PC-3 (cell line): ENCODE results near the gene PNLIPRP2. TPM values are rescaled to one million over a fixed set of nuclear protein-coding genes. Genes with fewer than 3 reads are reported as not detected.

Source experiments
- ATAC-seq: fragments of 200-7000 bp; cut with Tn5 transposase; 2 replicates; pipeline ENCODE4 v1.9.1; 2020; ENCODE audit warnings: mild to moderate bottlenecking, moderate library complexity
- BruUV-seq: library from RNA; stranded (reverse); fragments of 400-500 nt; replicated peaks from 2 replicates; lab custom pipeline; 2021; lab: Mats Ljungman, UMichigan
- CTCF ChIA-PET: fragments of 300-600 bp; sonication (Branson Sonifier 250); formaldehyde crosslinking; loops from one replicate; lab custom pipeline; 2022; ENCODE audit warnings: antibody characterized with exemption; lab: Charles Lee
- POLR2A ChIA-PET: fragments of 300-600 bp; sonication (Branson Sonifier 250); formaldehyde crosslinking; loops from one replicate; lab custom pipeline; 2022; ENCODE audit warnings: antibody characterized with exemption; ENCODE audit not compliant: unreplicated experiment; lab: Charles Lee
- DNase-seq: peaks from one replicate; pipeline ENCODE4 v3.0.0-alpha.2; 2015
- H2AFZ ChIP-seq: fragments of 300-600 bp; sonication (generic); 2 replicates; pipeline ENCODE4 v1.6.0; 2016; ENCODE audit warnings: antibody characterized with exemption, low read length
- H3F3A ChIP-seq: fragments of 300-600 bp; sonication (generic); one replicate; pipeline ENCODE4 v1.6.0; 2017; ENCODE audit warnings: antibody characterized with exemption, low read length, control low read depth, mild to moderate bottlenecking; ENCODE audit not compliant: unreplicated experiment
- H3K27ac ChIP-seq: fragments of 300-600 bp; sonication (generic); 2 replicates; pipeline ENCODE4 v1.5.1; 2016; ENCODE audit warnings: mild to moderate bottlenecking, low read length
- H3K27me3 ChIP-seq: fragments of 300-600 bp; sonication (generic); 2 replicates; pipeline ENCODE4 v1.6.1; 2016; ENCODE audit warnings: low read length, mixed read lengths
- H3K36me3 ChIP-seq: fragments of 300-600 bp; sonication (generic); 2 replicates; pipeline ENCODE4 v1.6.1; 2016; ENCODE audit warnings: low read depth, mixed run types, low read length, mixed read lengths
- H3K4me1 ChIP-seq: fragments of 300-600 bp; sonication (generic); 2 replicates; pipeline ENCODE4 v1.5.1; 2016; ENCODE audit warnings: low read length; ENCODE audit not compliant: insufficient read depth
- H3K4me2 ChIP-seq: fragments of 300-600 bp; sonication (generic); 2 replicates; pipeline ENCODE4 v1.6.0; 2016; ENCODE audit warnings: low read length
- H3K4me3 ChIP-seq: fragments of 300-600 bp; sonication (generic); 2 replicates; pipeline ENCODE4 v1.5.1; 2016; ENCODE audit warnings: mild to moderate bottlenecking, low read length, mixed read lengths
- H3K79me2 ChIP-seq: fragments of 300-600 bp; sonication (generic); 2 replicates; pipeline ENCODE4 v1.6.1; 2017; ENCODE audit warnings: low read length, mixed read lengths
- H3K9ac ChIP-seq: fragments of 300-600 bp; sonication (generic); 2 replicates; pipeline ENCODE4 v1.6.0; 2016; ENCODE audit warnings: mild to moderate bottlenecking, low read length
- H3K9me2 ChIP-seq: fragments of 300-600 bp; sonication (generic); replicated peaks from 2 replicates; pipeline ENCODE4 v1.6.1; 2016; ENCODE audit warnings: mixed run types, low read length, mixed read lengths
- H3K9me3 ChIP-seq: fragments of 300-600 bp; sonication (generic); 2 replicates; pipeline ENCODE4 v1.6.1; 2016; ENCODE audit warnings: low read length, mixed read lengths
- H4K20me1 ChIP-seq: fragments of 300-600 bp; sonication (generic); 2 replicates; pipeline ENCODE4 v1.6.1; 2016; ENCODE audit warnings: low read length, mixed read lengths
- CTCF ChIP-seq: fragments of 300-600 bp; sonication (generic); conservative IDR thresholded peaks from 2 replicates; pipeline ENCODE4 v1.5.1; 2017; ENCODE audit warnings: antibody characterized with exemption, low read depth, mild to moderate bottlenecking, low read length
- EZH2 ChIP-seq: fragments of 300-600 bp; sonication (generic); IDR thresholded peaks from one replicate; pipeline ENCODE4 v1.6.1; 2017; ENCODE audit warnings: antibody characterized with exemption, mild to moderate bottlenecking, low read length; ENCODE audit not compliant: unreplicated experiment
- EZH2phosphoT487 ChIP-seq: fragments of 300-600 bp; sonication (generic); IDR thresholded peaks from 2 replicates; pipeline ENCODE4 v1.6.1; 2018; ENCODE audit warnings: mild to moderate bottlenecking, antibody characterized with exemption, low read length, borderline replicate concordance
- intact Hi-C: fragments of 100-400 bp; cut with micrococcal nuclease; formaldehyde crosslinking; loops from 2 replicates; pipeline ENCODE4 v1.9.0; 2023
- total RNA-seq: library from RNA; depleted of rRNA; stranded (reverse); fragments of >200 nt; gene quantifications from 2 replicates; pipeline ENCODE4 v1.2.3, GENCODE V29; 2014

PNLIPRP2 gene
- total RNA-seq, 1 experiment from 2014 or later: not detected

- no peaks in the 10 kb centered on the region for H3K36me3 ChIP-seq
- 0 out of 2 replicates have a peak, but pooled peaks cover 8% of the 10 kb centered on the region for H3K27me3 ChIP-seq
- no peak overlapping the region for H3K27ac ChIP-seq
- no peaks in the 10 kb centered on the region for H3K9me3 ChIP-seq
- ChIA-PET POLR2A (no interaction called here), CTCF (no interaction called here)
- ATAC-seq (no peak), DNase-seq (no peak)
- no peaks in the 10 kb centered on the region for H3K9me2 ChIP-seq
- no peaks in the 10 kb centered on the region for H4K20me1 ChIP-seq
- H3K9ac ChIP-seq: no peak overlapping the region
- no peaks in the 10 kb centered on the region for H3K79me2 ChIP-seq
- no peak for TF ChIP-seq CTCF
- no peak for TF ChIP-seq EZH2phosphoT487
- no peak for TF ChIP-seq EZH2
- no peaks in the 10 kb centered on the region for H3F3A ChIP-seq
- intact Hi-C loops: no loop called here
- no peak overlapping the region for H3K4me2 ChIP-seq
- no peak overlapping the region for H2AFZ ChIP-seq
- H3K4me3 ChIP-seq: no peak overlapping the region
- no peaks in the 10 kb centered on the region for H3K4me1 ChIP-seq
- no TSS peak for BruUV-seq
These were observed 37.3 kb downstream of the PNLIPRP2 start for GRCh38 chr10:116657863-116658551.

- Histone ChIP-seq H3K79me2 (no peaks in the 10 kb centered on the region), H3K9me3 (no peaks in the 10 kb centered on the region), H3K36me3 (no peaks in the 10 kb centered on the region), H3K9me2 (no peaks in the 10 kb centered on the region), H3F3A (no peaks in the 10 kb centered on the region), H3K4me1 (no peaks in the 10 kb centered on the region), H3K27ac (no peak overlapping the region), H3K4me3 (no peak overlapping the region), H3K27me3 (peaks cover 8% of the 10 kb centered on the region; the same call in 1 of the 2 replicates), H3K4me2 (no peak overlapping the region), H2AFZ (no peak overlapping the region), H4K20me1 (no peaks in the 10 kb centered on the region), H3K9ac (no peak overlapping the region)
- ChIA-PET POLR2A (no interaction called here), CTCF (no interaction called here)
- BruUV-seq: no TSS peak
- TF ChIP-seq EZH2phosphoT487: no peak
- TF ChIP-seq CTCF: no peak
- TF ChIP-seq EZH2: no peak
- ATAC-seq (no peak), DNase-seq (no peak)
- intact Hi-C loops: no loop called here
These were observed 38.4 kb downstream of the PNLIPRP2 start for GRCh38 chr10:116659049-116659670.

- ATAC-seq (no peak), DNase-seq (no peak)
- no peaks in the 10 kb centered on the region for H3K4me1 ChIP-seq
- H3K9ac ChIP-seq: no peak overlapping the region
- no peak overlapping the region for H3K4me2 ChIP-seq
- TF ChIP-seq CTCF: no peak
- TF ChIP-seq EZH2phosphoT487: no peak
- TF ChIP-seq EZH2: no peak
- no peaks in the 10 kb centered on the region for H4K20me1 ChIP-seq
- H3F3A ChIP-seq: no peaks in the 10 kb centered on the region
- H3K27ac ChIP-seq: no peak overlapping the region
- H3K36me3 ChIP-seq: no peaks in the 10 kb centered on the region
- H3K9me3 ChIP-seq: no peaks in the 10 kb centered on the region
- no TSS peak for BruUV-seq
- H3K27me3 ChIP-seq: peaks cover 8% of the 10 kb centered on the region; the same call in 1 of the 2 replicates
- H2AFZ ChIP-seq: no peak overlapping the region
- ChIA-PET POLR2A (no interaction called here), CTCF (no interaction called here)
- no peak overlapping the region for H3K4me3 ChIP-seq
- no peaks in the 10 kb centered on the region for H3K79me2 ChIP-seq
- H3K9me2 ChIP-seq: no peaks in the 10 kb centered on the region
- intact Hi-C loops: no loop called here
These were observed 40.1 kb downstream of the PNLIPRP2 start for GRCh38 chr10:116660860-116661259.
